HG02970 (cell line): ENCODE results near the gene CCDC88C.

Experiments used
- ATAC-seq: cut with Tn5 transposase; IDR thresholded peaks from one replicate; pipeline ENCODE4 v1.9.1; 2021; ENCODE audit warnings: mild to moderate bottlenecking, moderate library complexity, moderate number of reproducible peaks; ENCODE audit not compliant: unreplicated experiment, low FRiP score

Gene CCDC88C

DNA sequence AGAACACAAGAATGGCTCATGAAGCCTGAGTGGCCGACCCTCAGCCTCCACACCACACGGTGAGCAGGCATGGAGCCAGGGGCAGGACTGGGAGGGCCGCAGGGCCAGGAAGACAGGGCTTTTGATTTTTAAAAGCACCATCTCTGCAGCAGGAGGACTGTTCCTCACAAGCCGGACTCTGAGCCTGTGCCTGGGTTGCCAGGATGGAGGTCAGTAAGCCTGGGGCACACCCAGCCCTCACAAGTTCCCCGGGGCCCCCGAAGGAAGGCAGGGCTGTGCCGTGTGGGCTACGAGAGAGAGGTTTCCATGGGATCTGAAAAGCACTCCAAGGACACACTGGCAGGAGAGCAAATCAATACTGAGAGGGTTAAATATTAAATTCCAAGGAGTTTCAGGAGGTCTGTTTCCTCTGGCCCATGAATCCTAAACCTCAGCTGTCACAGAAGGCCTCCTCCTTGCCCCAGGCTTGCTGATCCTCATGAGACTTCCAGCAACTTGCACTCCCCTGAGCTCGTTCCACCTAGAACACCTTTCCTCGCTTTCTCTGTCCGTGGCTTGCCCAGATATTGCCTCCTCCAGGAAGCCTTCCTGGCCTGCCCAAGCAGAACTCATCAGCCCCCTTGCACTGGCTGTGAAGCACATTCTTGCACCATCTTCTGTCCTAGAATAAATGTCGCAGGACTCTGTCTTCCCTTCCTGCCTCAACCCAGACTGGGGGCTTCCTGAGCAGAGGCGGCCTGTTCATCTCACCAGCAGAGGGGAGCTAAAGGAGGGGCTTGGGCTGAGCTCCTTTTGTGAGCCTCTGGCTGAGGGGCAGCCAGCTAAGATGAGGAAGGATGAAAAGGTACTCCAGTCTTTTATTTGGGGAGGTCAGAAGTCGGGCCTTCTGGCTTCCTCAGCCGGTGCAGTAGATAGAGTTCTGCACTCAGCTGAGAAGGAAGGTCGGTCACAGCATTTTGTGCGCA is 64.6 kb downstream of the CCDC88C start:
- no peak for ATAC-seq

DNA sequence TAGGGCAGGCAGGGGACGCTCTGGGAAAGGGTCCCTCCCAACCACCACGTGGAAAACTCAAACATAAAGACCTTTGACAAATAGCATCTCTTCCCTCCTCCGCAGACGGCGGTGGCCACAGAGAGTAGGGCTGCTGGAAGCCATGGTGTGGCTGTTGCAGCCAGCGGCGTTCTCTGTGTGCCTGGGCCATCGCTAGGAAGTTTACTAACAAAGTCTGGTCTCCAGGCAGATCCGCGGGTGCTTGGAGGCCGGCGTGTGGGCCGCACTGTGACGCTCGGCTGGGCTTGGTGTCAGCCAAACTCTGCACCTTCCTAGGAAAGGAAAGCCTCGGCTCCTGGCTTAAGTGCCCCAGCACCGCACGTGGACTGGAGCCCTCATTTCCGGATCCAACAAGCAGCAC is 65.6 kb downstream of the CCDC88C start:
- ATAC-seq: no peak

DNA sequence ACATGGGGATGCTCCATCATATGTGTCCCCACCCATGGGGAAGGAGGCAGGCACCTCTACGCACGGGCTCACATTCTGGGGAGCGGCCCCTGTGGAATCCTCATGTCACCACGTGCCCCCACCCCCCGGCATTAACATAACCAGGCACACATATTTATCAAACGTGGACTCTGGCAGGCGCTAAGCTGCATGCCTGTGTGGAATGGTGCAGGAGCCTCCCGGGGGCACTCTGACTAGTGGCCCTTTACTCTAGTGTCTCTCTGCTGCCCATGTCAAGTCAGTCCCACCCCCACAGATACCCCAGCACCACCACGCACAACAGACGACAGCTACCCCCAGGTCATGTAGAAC is 66.1 kb downstream of the CCDC88C start:
- ATAC-seq: no peak

DNA sequence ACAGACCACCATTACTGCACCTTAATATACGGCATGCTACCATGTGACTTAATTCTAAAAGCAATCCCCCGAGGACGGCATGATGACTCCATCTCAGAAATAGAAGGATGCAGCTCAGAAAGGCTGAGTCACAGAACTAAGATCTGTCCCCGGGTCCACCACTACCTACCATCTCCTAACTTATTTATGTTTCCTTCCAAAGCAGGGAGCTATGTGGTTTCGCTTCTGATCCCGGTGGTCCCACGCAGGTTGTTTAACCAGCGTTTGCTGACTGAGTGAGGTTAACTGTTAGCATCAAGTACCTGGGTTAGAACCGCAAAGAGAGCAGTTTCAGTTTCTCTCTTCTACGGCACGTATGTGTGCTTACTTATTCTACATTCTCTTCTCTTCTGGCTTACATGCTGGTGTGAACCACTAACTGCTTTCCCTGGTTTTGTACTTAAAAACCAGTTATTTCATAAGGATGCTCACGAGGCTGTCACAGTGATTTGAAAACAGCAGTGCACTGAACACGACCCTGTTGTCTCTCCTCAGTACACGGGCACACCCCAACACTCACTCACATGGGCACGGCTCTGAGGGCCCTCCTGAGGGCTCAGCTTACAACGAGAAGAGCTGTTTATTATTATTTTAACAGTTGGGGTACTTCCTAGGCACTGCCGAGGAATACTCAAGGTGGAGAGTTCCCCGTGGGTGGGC is 66.7 kb downstream of the CCDC88C start:
- no peak for ATAC-seq

DNA sequence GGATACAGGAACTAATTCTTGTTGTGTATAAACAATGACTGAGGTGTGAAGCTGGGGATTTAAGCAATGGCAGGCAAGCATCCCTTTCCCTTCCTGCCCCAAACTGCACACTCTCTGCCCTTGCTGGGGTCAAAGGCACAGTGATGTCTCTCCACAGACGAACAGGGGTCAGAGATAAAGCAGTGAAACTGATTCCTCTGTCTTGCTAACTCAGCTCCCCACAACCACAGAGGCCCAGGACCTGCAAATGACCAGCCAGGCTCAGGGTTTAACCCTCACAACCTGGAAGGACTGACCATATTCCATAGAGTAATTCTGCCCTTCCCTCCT is 67.2 kb downstream of the CCDC88C start:
- no peak for ATAC-seq

DNA sequence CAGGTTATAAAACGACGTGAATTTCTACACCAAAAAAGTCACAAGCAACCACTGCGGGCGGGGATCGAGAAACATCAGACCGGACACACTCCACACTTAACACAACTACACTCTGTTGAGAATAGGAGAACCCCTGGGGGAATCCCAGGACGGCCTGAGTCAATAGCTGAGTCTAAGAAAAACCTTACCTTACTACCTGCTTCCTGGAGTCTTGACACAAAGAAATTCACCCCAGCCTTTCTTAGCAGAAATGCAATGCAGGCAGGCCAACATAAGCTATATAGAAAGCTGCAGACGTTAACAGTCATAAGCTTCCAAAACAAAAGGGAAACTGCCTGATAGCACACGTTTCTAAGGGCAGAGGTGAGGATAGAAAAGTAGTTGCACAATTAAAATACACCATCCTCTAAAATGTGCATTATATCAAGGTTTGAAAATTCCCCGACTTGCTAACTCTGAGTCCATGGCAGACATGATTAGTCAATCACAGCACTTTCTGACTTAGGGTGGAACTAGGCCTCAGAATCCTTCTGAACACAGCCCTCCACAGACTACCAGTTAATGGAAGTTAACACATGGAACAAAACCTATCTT is 68.0 kb downstream of the CCDC88C start:
- ATAC-seq: peak; percentile 54

DNA sequence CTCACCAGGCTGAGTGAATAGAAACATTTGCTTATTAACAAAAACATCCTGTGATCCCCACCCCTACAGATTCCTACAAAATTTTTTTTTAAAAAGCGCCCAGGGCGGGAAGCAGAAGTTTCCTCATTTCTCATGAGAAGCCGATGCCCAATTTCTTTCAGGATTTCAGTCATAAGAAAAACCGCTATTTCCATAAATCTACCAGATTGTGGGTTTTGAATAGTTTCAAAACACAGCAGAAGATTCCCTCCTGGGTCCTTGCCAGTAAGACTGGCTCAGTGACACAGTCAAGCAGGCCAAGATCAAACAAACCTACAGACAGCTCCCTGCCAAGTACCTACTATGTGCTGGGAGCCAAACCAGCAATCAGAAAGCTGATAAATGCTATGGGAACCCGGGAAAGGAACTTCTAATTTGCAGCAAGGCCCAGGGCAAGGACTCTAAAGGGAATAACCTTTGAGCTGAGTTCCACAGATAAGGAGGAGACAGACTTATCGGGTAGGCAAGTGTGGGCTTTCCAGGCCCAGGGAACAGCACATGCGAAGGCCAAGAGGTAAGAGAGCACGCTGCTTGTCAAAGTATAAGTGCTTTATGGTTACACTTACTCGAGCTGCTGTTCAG is 68.7 kb downstream of the CCDC88C start:
- no peak for ATAC-seq

DNA sequence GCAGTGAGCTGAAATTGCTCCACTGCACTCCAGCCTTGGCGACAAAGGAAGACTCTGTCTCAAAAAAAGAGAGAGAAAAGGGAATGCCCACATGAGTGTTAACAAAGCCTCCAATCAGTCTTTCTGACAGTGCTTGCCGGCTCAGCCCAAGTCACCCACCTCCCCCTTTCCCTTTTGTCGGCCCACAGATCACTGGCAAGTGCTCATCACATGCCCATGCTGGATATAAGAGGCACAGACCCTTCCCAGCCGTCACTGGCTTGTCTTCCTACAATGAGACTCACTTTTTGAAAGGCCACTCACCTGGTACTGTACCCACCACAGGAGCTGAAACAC is 70.8 kb downstream of the CCDC88C start:
- ATAC-seq: no peak

DNA sequence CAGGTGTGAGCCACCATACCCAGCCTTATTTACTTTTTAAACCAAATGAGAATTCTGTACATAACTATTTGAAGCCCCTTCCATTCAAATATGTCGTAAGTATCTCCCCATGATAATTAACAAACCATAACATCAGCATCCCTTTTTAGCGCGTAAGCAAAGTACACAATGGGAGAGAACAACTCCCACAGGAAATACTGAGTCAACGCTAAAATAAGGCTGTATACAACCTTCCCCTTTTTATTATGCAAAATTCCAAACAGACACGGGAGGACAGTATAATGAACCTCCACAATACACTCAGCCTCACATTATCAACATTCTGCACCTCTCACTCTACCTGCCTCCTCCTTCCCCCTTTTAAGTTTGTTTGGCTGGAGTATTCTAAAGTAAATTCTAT is 73.5 kb downstream of the CCDC88C start:
- no peak for ATAC-seq

DNA sequence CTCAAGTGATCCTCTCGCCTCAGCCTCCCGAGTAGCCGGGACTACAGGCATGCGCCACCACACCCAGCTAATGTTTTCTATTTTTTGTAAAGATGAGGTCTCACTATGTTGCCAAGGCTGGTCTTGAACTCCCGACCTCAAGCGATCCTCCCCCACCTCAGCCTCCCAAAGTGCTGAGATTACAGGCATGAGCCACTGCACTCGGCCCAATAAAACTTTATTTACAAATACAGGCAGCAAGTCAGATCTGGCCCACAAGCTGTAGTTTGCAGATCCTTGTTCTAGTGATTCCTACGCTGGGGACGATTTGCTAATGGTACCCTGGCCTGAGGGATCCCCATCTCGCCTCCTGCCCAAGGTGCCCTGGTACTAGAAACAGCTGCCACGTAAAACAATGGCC is 74.6 kb downstream of the CCDC88C start:
- no peak for ATAC-seq

DNA sequence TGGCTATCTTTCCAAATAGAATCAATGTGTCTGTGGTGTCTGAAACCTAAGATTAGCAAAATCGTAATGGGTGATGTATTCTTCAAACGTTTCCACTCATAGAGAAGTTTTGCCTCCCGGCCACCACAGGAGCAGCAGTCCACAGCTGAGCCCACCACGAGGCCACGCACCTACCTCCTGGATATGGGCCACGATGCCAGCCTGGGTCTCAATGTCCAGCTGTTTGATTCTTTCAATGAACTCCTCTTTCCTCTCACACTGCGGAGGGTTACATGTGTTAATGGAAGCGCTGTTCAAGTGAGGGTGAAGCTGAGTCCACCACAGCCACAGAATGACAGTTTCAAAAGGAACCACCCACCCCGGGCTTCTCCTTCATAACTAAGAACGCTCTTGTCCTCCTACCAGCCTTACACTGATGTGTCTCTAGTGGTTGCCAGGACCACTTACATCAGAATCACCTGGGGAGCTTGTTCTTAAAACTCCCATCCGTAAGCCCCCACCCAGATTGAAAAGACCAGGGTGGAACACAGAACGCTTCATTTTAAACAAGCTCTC is 75.3 kb downstream of the CCDC88C start:
- ATAC-seq: no peak

DNA sequence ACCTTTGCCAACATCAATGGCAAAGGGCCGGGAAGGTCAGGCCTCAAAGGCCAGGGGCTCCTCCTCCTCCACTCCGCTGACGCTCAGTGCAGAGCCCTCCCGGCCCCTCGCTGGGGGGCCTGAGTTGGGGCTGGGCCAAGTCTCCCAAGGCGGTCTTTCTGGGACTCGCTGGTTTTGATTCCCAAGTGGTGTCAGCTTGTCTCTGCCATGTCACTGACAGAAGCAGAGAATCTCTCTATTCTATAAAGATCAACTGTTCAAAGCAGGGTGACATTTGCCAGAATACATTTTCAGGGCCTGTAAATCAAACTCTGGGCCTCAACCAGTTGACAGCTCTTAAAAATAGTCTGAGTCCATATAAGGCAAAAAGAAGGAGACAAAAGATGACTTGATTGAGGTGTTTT is 75.9 kb downstream of the CCDC88C start:
- ATAC-seq: no peak

DNA sequence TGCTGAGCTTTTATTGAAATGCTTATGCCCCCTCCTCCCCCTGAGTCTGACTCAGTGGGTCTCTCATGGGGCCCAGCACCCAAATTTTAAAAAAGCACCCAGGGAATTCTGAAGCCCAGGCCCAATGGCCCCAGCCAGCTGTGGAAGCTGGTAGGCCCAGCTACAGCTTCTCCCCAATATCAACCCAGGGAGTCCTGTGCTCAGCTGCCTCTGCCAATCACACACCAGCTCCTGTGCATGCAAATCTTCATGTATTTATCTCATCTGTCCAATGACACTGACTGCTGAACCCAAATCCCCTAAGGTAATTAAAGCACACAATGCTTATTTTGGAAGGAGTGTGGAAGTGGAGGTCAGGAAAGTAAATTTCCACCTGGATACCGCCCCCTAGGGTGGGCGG is 76.3 kb downstream of the CCDC88C start:
- ATAC-seq: no peak

DNA sequence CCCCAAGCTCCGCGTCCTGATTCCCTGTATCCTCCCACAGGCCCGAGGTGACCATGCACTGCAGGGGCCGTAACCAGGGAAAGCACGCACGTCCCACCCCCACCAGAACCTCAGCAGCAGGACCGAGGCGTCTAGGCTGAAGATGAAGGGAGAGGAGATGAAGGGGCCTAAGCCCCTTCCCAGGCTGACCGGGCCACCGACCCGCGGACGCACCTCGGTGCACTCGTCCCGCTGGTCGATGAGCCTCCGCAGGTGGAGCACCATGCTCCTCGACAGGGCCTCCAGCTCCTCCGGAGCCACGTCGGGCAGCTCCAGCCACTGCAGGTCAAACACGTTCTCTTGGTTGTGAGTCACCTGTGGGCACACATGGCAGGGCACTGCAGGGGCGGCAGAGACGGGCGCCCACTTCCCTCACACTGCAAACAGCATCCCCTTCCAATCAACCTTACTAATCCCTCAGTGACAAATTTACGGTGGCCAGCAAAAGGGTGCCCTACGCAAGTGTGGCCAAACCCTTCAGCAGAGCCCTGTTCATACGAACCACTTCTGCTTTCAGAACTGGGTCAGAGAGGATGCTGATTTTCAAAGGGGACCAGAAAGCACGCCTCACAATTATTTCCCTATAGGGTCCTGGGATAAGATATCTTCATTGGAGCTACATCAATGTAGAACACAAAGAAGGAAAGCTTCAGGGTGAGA is 77.8 kb downstream of the CCDC88C start:
- no peak for ATAC-seq

DNA sequence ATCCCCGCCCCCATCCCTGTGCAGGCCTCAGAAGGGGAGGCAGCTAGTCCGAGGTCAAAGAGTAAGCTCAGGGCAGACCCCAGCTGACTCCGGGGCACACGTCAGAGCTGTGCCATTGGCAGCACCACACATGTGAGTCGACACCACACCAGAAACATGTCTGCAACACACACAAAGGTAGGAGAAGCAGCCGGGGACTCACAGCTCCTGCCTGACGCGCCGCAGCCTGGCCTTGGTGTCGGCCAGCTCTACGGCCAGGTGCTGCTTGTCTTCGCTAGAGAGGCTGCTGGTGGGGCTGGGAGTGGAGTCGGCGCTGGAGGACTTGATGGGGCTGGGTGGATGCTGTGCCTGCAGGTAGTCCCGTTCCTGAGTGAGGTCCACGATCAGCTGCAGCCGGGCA is 78.5 kb downstream of the CCDC88C start:
- no peak for ATAC-seq

DNA sequence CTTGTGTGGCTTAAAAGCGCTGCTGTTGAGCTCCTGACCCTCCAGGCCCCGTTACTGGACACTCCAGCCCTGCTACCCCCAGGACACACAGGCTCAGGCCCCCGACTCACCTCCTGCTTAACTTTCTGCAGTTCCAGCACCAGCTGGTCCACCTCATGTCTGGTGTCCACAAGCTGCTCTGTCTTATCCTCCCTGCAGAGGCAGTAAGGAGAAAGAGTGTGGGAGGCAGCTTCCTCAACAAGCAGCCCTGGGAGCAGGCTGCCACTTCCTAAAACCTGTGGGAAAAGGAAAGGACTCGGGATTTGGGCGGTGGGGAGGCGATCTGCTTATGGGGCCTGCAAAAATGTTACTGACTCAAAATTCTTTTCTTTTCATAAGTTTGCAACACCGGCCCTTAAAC is 79.2 kb downstream of the CCDC88C start:
- ATAC-seq: no peak

DNA sequence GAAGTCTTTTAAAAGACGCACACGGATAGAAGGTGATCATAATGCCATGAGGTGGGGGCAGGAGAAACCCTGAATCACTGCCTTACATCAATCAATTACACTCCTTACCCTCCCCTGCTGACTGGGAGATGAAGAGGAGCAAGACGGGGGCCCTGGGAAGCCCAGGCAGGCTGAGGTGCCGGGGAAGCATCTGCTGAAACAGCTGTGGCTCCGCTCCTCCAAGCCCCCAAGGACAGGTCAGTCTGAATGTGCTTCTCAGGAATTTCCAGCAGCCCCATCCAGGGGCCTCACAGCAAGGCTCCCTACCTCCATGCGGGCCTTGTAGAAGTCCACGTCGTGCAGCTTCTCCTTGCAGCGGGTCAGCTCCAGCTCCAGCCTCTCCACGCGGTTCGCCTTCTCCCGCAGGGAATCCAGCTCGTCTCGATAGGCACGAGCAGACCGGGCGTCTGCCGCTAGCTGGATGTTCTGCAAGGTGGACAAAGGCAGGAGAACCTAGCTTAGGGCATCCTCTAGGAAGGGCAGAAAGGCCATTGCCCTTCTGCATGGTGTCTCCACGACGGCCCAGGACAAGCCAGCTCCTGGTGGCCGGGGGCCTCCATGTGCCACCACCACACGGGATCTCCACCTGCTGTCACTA is 79.8 kb downstream of the CCDC88C start:
- ATAC-seq: no peak

DNA sequence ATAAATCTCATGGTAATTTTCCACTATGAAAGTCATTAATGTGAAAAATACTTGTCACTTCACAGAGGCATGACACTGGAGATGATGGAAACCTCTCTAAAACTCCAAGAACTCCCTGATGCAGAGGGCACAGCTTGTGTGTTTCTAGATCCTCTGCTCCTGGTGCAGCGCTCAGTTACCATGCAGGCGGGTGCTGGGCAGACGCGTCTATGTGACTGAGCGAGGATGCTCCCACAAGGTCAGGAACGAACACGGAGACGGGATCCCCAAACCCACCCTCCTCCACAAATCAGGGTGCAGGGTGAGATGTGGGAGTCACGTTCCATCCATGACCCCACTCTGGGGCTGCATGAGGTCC is 81.5 kb downstream of the CCDC88C start:
- no peak for ATAC-seq

DNA sequence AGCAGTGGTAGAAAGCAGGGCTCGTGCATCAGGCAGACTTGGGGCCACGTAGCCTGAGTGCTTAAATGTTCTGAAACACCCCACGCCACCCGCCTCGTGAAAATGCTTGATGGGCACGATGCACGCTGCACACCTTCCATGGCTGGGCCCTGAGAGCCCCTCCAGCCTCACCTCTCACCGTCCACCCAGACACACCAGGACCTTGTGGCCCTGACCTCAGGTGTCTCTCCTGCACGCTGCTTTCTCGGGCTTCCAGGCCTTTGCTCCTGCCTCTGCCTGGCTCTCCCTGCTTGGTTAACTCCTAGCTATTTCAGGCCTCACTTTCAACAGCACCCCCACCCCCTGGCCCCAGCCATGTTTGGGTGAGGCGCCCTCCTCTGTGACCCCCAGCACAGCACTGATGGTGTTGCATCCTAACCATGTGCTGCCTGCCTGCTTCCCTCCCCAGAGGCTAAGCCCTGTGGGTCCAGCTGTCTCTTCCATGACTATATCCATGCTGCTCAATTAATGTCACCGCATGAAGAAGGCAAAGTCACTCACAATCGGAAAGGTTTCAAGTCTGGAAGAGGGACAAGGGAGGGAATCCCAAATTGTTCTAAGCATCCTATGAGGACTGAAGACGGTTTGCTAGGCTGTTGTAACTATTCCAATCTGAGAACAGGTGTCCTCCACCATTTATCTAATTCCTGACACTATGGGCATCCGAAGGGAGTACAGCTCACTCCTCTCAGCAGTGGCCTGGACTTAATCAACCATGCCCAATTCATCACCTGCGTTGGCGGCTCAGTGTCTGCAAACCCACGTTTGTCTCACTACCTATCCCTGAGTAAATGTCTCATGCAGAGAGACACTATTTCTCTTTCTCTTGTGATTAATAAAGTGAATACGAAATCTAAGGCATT is 82.2 kb downstream of the CCDC88C start:
- ATAC-seq: no peak
